ENCODE results near the gene RSPH1. TPM values are rescaled to one million over a fixed set of nuclear protein-coding genes. Genes with fewer than 3 reads are reported as not detected.

RSPH1 gene
- total RNA-seq, 2 donors from 2014 or later: 0.47 TPM; not detected in 1

GRCh38 chr21:42515708-42516502 lies 19.9 kb upstream of the RSPH1 start:
- no peak overlapping the region for H3K27ac Mint-ChIP-seq
- peaks cover 40% of the 10 kb centered on the region for H3K4me1 Mint-ChIP-seq
- DNase-seq (no peak), ATAC-seq (no peak)
- no peaks in the 10 kb centered on the region for H3K27me3 Mint-ChIP-seq
- no peak overlapping the region for H3K4me3 Mint-ChIP-seq
- no peaks in the 10 kb centered on the region for H3K9me3 ChIP-seq (ENCODE audit: control insufficient read depth, low read length, poor library complexity, severe bottlenecking)
- peaks cover 10% of the 10 kb centered on the region for H3K36me3 Mint-ChIP-seq (ENCODE audit: low read depth)

GRCh38 chr21:42514883-42515228 lies 18.8 kb upstream of the RSPH1 start:
- no peaks in the 10 kb centered on the region for H3K9me3 ChIP-seq (ENCODE audit: control insufficient read depth, low read length, poor library complexity, severe bottlenecking)
- ATAC-seq (no peak), DNase-seq (no peak)
- Mint-ChIP-seq H3K27ac (peak overlapping the region; percentile 81), H3K36me3 (ENCODE audit: low read depth) (peaks cover 4% of the 10 kb centered on the region), H3K4me1 (peaks cover 33% of the 10 kb centered on the region), H3K27me3 (no peaks in the 10 kb centered on the region), H3K4me3 (peak overlapping the region; percentile 89)

GRCh38 chr21:42513985-42514882 lies 18.2 kb upstream of the RSPH1 start:
- no peaks in the 10 kb centered on the region for H3K9me3 ChIP-seq (ENCODE audit: control insufficient read depth, low read length, poor library complexity, severe bottlenecking)
- ATAC-seq (peak; percentile 88), DNase-seq (peak; percentile 38 to 58 (median 41))
- peak overlapping the region; percentile 89 for H3K4me3 Mint-ChIP-seq
- H3K27ac Mint-ChIP-seq: peak overlapping the region; percentile 81
- H3K4me1 Mint-ChIP-seq: peaks cover 29% of the 10 kb centered on the region
- peaks cover 3% of the 10 kb centered on the region for H3K36me3 Mint-ChIP-seq (ENCODE audit: low read depth)
- H3K27me3 Mint-ChIP-seq: no peaks in the 10 kb centered on the region

- H3K27ac Mint-ChIP-seq: peak within 1 kb of the TSS; percentile 84
- peaks cover 29% of the 10 kb centered on the region for H3K4me1 Mint-ChIP-seq
- ATAC-seq (peak; percentile 70), DNase-seq (peak; percentile 32 to 46 (median 35))
- no peaks in the 10 kb centered on the region for H3K27me3 Mint-ChIP-seq
- peaks cover 3% of the 10 kb centered on the region for H3K36me3 Mint-ChIP-seq (ENCODE audit: low read depth)
- H3K9me3 ChIP-seq (ENCODE audit: control insufficient read depth, low read length, poor library complexity, severe bottlenecking): no peaks in the 10 kb centered on the region
- peak within 1 kb of the TSS; percentile 90 for H3K4me3 Mint-ChIP-seq
These were observed 17.3 kb upstream of the RSPH1 start, which contains the start of gene SLC37A1 for GRCh38 chr21:42513151-42513984. TSS of gene SLC37A1 (plus strand) at chr21:42513852. CDS start at chr21:42518455, 4,603 bp downstream.

- ATAC-seq: no peak
- H3K9me3 ChIP-seq (ENCODE audit: control insufficient read depth, low read length, poor library complexity, severe bottlenecking): no peaks in the 10 kb centered on the region
- Mint-ChIP-seq H3K27ac (peak overlapping the region; percentile 84), H3K36me3 (ENCODE audit: low read depth) (peaks cover 3% of the 10 kb centered on the region), H3K4me1 (peaks cover 26% of the 10 kb centered on the region), H3K27me3 (no peaks in the 10 kb centered on the region), H3K4me3 (peak overlapping the region; percentile 90)
- DNase-seq: no peak
These were observed 16.5 kb upstream of the RSPH1 start for GRCh38 chr21:42512346-42513034.

GRCh38 chr21:42509244-42509643 lies 13.2 kb upstream of the RSPH1 start:
- ATAC-seq (no peak), DNase-seq (no peak)
- no peaks in the 10 kb centered on the region for H3K27me3 Mint-ChIP-seq
- peaks cover 9% of the 10 kb centered on the region for H3K4me1 Mint-ChIP-seq
- H3K27ac Mint-ChIP-seq: no peak overlapping the region
- H3K4me3 Mint-ChIP-seq: no peak overlapping the region
- no peaks in the 10 kb centered on the region for H3K36me3 Mint-ChIP-seq (ENCODE audit: low read depth)
- no peaks in the 10 kb centered on the region for H3K9me3 ChIP-seq (ENCODE audit: control insufficient read depth, low read length, poor library complexity, severe bottlenecking)

- DNase-seq: no peak
- no peaks in the 10 kb centered on the region for H3K9me3 ChIP-seq (ENCODE audit: control insufficient read depth, low read length, poor library complexity, severe bottlenecking)
- no peak for ATAC-seq
- Mint-ChIP-seq H3K27ac (no peak overlapping the region), H3K27me3 (no peaks in the 10 kb centered on the region), H3K36me3 (ENCODE audit: low read depth) (no peaks in the 10 kb centered on the region), H3K4me3 (no peak overlapping the region), H3K4me1 (peaks cover 9% of the 10 kb centered on the region)
These were observed 12.3 kb upstream of the RSPH1 start for GRCh38 chr21:42508371-42508770.

- no peaks in the 10 kb centered on the region for H3K27me3 Mint-ChIP-seq
- H3K36me3 Mint-ChIP-seq (ENCODE audit: low read depth): no peaks in the 10 kb centered on the region
- no peak for DNase-seq
- ATAC-seq: no peak
- H3K4me1 Mint-ChIP-seq: peaks cover 6% of the 10 kb centered on the region
- H3K4me3 Mint-ChIP-seq: no peak overlapping the region
- no peaks in the 10 kb centered on the region for H3K9me3 ChIP-seq (ENCODE audit: control insufficient read depth, low read length, poor library complexity, severe bottlenecking)
- H3K27ac Mint-ChIP-seq: no peak overlapping the region
These were observed 11.4 kb upstream of the RSPH1 start for GRCh38 chr21:42507418-42507817.

GRCh38 chr21:42505090-42505726 lies 9.2 kb upstream of the RSPH1 start:
- peaks cover 3% of the 10 kb centered on the region for H3K4me1 Mint-ChIP-seq

GRCh38 chr21:42503711-42504110 lies 7.7 kb upstream of the RSPH1 start:
- H3K27ac Mint-ChIP-seq: no peak overlapping the region
- ATAC-seq: no peak
- no peaks in the 10 kb centered on the region for H3K9me3 ChIP-seq (ENCODE audit: control insufficient read depth, low read length, poor library complexity, severe bottlenecking)
- no peak overlapping the region for H3K4me3 Mint-ChIP-seq
- peaks cover 3% of the 10 kb centered on the region for H3K4me1 Mint-ChIP-seq
- DNase-seq: no peak
- H3K36me3 Mint-ChIP-seq (ENCODE audit: low read depth): no peaks in the 10 kb centered on the region
- H3K27me3 Mint-ChIP-seq: peaks cover 5% of the 10 kb centered on the region

More at GRCh38 chr21:42505090-42505726, 9.2 kb upstream of the RSPH1 start:
- Mint-ChIP-seq H3K27ac (no peak overlapping the region), H3K36me3 (ENCODE audit: low read depth) (no peaks in the 10 kb centered on the region), H3K27me3 (peaks cover 5% of the 10 kb centered on the region), H3K4me3 (no peak overlapping the region)
- no peaks in the 10 kb centered on the region for H3K9me3 ChIP-seq (ENCODE audit: control insufficient read depth, low read length, poor library complexity, severe bottlenecking)
- ATAC-seq (no peak), DNase-seq (no peak)

GRCh38 chr21:42500736-42501135 lies 4.7 kb upstream of the RSPH1 start:
- Mint-ChIP-seq H3K4me1 (peaks cover 12% of the 10 kb centered on the region), H3K27me3 (peaks cover 5% of the 10 kb centered on the region), H3K36me3 (ENCODE audit: low read depth) (no peaks in the 10 kb centered on the region), H3K27ac (no peak overlapping the region), H3K4me3 (no peak overlapping the region)
- no peak for ATAC-seq
- no peaks in the 10 kb centered on the region for H3K9me3 ChIP-seq (ENCODE audit: control insufficient read depth, low read length, poor library complexity, severe bottlenecking)
- no peak for DNase-seq

GRCh38 chr21:42500225-42500624 lies 4.2 kb upstream of the RSPH1 start:
- H3K4me3 Mint-ChIP-seq: no peak overlapping the region
- no peaks in the 10 kb centered on the region for H3K36me3 Mint-ChIP-seq (ENCODE audit: low read depth)
- no peaks in the 10 kb centered on the region for H3K9me3 ChIP-seq (ENCODE audit: control insufficient read depth, low read length, poor library complexity, severe bottlenecking)
- DNase-seq (no peak), ATAC-seq (no peak)
- peaks cover 12% of the 10 kb centered on the region for H3K4me1 Mint-ChIP-seq
- H3K27ac Mint-ChIP-seq: no peak overlapping the region
- H3K27me3 Mint-ChIP-seq: peaks cover 5% of the 10 kb centered on the region
